HCEC 1CT (cell line): ENCODE results near the gene ATP6V0C.
A peak's percentile ranks its signal among the peaks of the same experiment; 100 is the strongest.

Source experiments
- DNase-seq: peaks from one replicate; pipeline ENCODE4 v3.0.0-alpha.2; 2017

ATP6V0C gene

GRCh38 chr16:2512735-2513404 is 882 bp upstream of the ATP6V0C start:
- no peak for DNase-seq

- no peak for DNase-seq
Measured at GRCh38 chr16:2514333-2515179, 804 bp downstream of the ATP6V0C start.

GRCh38 chr16:2515180-2515851 is 1.6 kb downstream of the ATP6V0C start:
- no peak for DNase-seq

GRCh38 chr16:2516391-2517240 is 2.9 kb downstream of the ATP6V0C start:
- DNase-seq: no peak

GRCh38 chr16:2517954-2518605 is 4.3 kb downstream of the ATP6V0C start:
- DNase-seq: no peak

- no peak for DNase-seq
Measured at GRCh38 chr16:2518823-2519710, 5.3 kb downstream of the ATP6V0C start.

- DNase-seq: no peak
Measured at GRCh38 chr16:2519711-2520080, 5.9 kb downstream of the ATP6V0C start.

GRCh38 chr16:2520097-2520783 is 6.5 kb downstream of the ATP6V0C start, which contains the start of gene AMDHD2:
TSS of gene AMDHD2 (plus strand) at chr16:2520371. CDS start at chr16:2520459, 88 bp downstream.
- peak; percentile 88 for DNase-seq

GRCh38 chr16:2520784-2521531 is 7.2 kb downstream of the ATP6V0C start:
- no peak for DNase-seq

- no peak for DNase-seq
Measured at GRCh38 chr16:2523801-2524231, 10.1 kb downstream of the ATP6V0C start.

GRCh38 chr16:2524339-2524938 is 10.7 kb downstream of the ATP6V0C start:
- no peak for DNase-seq

GRCh38 chr16:2526135-2526534 is 12.4 kb downstream of the ATP6V0C start:
- DNase-seq: no peak

- DNase-seq: no peak
Measured at GRCh38 chr16:2527071-2527783, 13.5 kb downstream of the ATP6V0C start.

GRCh38 chr16:2527784-2528100 is 14.0 kb downstream of the ATP6V0C start:
- DNase-seq: no peak

GRCh38 chr16:2528161-2529060 is 14.7 kb downstream of the ATP6V0C start:
- DNase-seq: no peak

GRCh38 chr16:2529061-2529931 is 15.5 kb downstream of the ATP6V0C start:
- no peak for DNase-seq
